Kidney capillary endothelial cell (primary cell): ENCODE measurements around the gene COL17A1.

ENCODE experiments used
- DNase-seq: peaks from one replicate; pipeline ENCODE4 v3.0.0-alpha.2; 2018; ENCODE audit warnings: low spot score

Gene COL17A1

GRCh38 chr10:104085801-104086400 is at the start of gene COL17A1:
COL17A1 (minus strand) TSS chr10:104085880; CDS start chr10:104080673, 5,207 bp downstream.
- DNase-seq, result no peak

GRCh38 chr10:104130041-104130440 is 44.4 kb upstream of the COL17A1 start:
- no peak for DNase-seq

GRCh38 chr10:104128214-104128613 is 42.5 kb upstream of the COL17A1 start:
- DNase-seq, result no peak

- DNase-seq, result no peak
These were observed 41.7 kb upstream of the COL17A1 start for GRCh38 chr10:104127411-104127810.

GRCh38 chr10:104123397-104123796 is 37.7 kb upstream of the COL17A1 start:
- no peak for DNase-seq

GRCh38 chr10:104122225-104123107 is 36.8 kb upstream of the COL17A1 start:
- DNase-seq, result no peak

- DNase-seq, result peak; percentile 98
These were observed 36.0 kb upstream of the COL17A1 start, which contains the start of gene SFR1 for GRCh38 chr10:104121485-104122224. SFR1 (plus strand) TSS chr10:104122171; CDS start chr10:104122184, 13 bp downstream.

GRCh38 chr10:104120903-104121484 is 35.3 kb upstream of the COL17A1 start:
- DNase-seq, result peak; percentile 89

GRCh38 chr10:104120512-104120902 is 34.8 kb upstream of the COL17A1 start:
- no peak for DNase-seq

GRCh38 chr10:104119996-104120395 is 34.3 kb upstream of the COL17A1 start:
- DNase-seq, result no peak

- peak; percentile 47 for DNase-seq
These were observed 32.2 kb upstream of the COL17A1 start for GRCh38 chr10:104117839-104118323.

- no peak for DNase-seq
These were observed 27.8 kb upstream of the COL17A1 start for GRCh38 chr10:104113376-104113956.

GRCh38 chr10:104109908-104110662 is 24.4 kb upstream of the COL17A1 start:
- peak; percentile 78 for DNase-seq

GRCh38 chr10:104104926-104105325 is 19.2 kb upstream of the COL17A1 start:
- DNase-seq, result no peak

- no peak for DNase-seq
These were observed 18.7 kb upstream of the COL17A1 start for GRCh38 chr10:104104418-104104817.

- DNase-seq, result no peak
These were observed 18.3 kb upstream of the COL17A1 start for GRCh38 chr10:104103956-104104355.

- no peak for DNase-seq
These were observed 16.2 kb upstream of the COL17A1 start for GRCh38 chr10:104101902-104102301.

GRCh38 chr10:104100795-104101194 is 15.1 kb upstream of the COL17A1 start:
- no peak for DNase-seq

GRCh38 chr10:104099941-104100340 is 14.3 kb upstream of the COL17A1 start:
- DNase-seq, result no peak

- DNase-seq, result no peak
These were observed 13.6 kb upstream of the COL17A1 start for GRCh38 chr10:104099269-104099668.
